A549 (cell line): ENCODE measurements around the gene TENM3. TPM values are rescaled to one million over a fixed set of nuclear protein-coding genes. Genes with fewer than 3 reads are reported as not detected.

Experiments
- ATAC-seq, 2 experiments: fragments of 200-7000 bp in 1 of 2; fragments of >200 bp in 1 of 2; cut with Nextera tagmentation in 1 of 2; cut with Tn5 transposase in 1 of 2; 3 replicates each; pipeline versions ENCODE4 v1.8.0 to v1.9.1; 2018 to 2020; ENCODE audit warnings: mild to moderate bottlenecking in 1 of 2, moderate library complexity in 1 of 2
- CTCF ChIA-PET: fragments of 300-600 bp; sonication (Branson Sonifier 250); formaldehyde crosslinking; extraction: SDS; loops from one replicate; lab custom pipeline; 2021; ENCODE audit warnings: antibody characterized with exemption, inconsistent platforms; lab: Yijun Ruan, JAX
- POLR2A ChIA-PET: fragments of 350-600 bp; formaldehyde crosslinking; extraction: SDS; loops from one replicate; lab custom pipeline; 2021; ENCODE audit warnings: antibody characterized with exemption, inconsistent platforms; lab: Yijun Ruan, JAX
- DNase-seq, 2 experiments: peaks; one replicate each; pipeline versions ENCODE4 v3.0.0 to v3.0.0-alpha.2; 2011 to 2016; ENCODE audit warnings: low read depth in 1 of 2, low spot score in 1 of 2
- FAIRE-seq: peaks from 2 replicates; lab custom pipeline; 2011; peaks lifted over from hg19 to GRCh38; lab: Jason Lieb, UNC
- H3K27ac ChIP-seq, 2 experiments: fragments of >200 bp; sonication (Bioruptor Twin); formaldehyde crosslinking; 3 replicates each; pipeline ENCODE4 v1.5.1; 2016 to 2017
- H3K4me1 ChIP-seq: fragments of >200 bp; sonication (Bioruptor Twin); formaldehyde crosslinking; 3 replicates; pipeline ENCODE4 v1.6.1; 2016
- H3K4me2 ChIP-seq: fragments of >200 bp; sonication (Bioruptor Twin); formaldehyde crosslinking; 3 replicates; pipeline ENCODE4 v1.6.1; 2016
- H3K4me3 ChIP-seq: fragments of >200 bp; sonication (Bioruptor Twin); formaldehyde crosslinking; 3 replicates; pipeline ENCODE4 v1.5.1; 2016
- H3K9me3 ChIP-seq: fragments of >200 bp; sonication (Bioruptor Twin); formaldehyde crosslinking; 3 replicates; pipeline ENCODE4 v1.6.1; 2016
- ATOH8 ChIP-seq: fragments of 250-450 bp; sonication (Bioruptor Pico); IDR thresholded peaks from 2 replicates; pipeline ENCODE4 v1.5.0; 2020; ENCODE audit warnings: low read depth, mild to moderate bottlenecking, moderate library complexity
- CHD2 ChIP-seq: fragments of 150-350 bp; IDR thresholded peaks from 2 replicates; pipeline ENCODE4 v1.6.1; 2014; ENCODE audit warnings: low read length; ENCODE audit not compliant: partially characterized antibody
- CHD4 ChIP-seq: fragments of 200-600 bp; sonication (generic); IDR thresholded peaks from 2 replicates; pipeline ENCODE4 v1.6.1; 2016; ENCODE audit warnings: antibody characterized with exemption, mild to moderate bottlenecking, borderline replicate concordance
- CTCF ChIP-seq: fragments of >200 bp; sonication (Bioruptor Twin); formaldehyde crosslinking; IDR thresholded peaks from 3 replicates; pipeline ENCODE4 v1.5.1; 2016
- EHF ChIP-seq: fragments of 250-450 bp; sonication (Bioruptor Pico); IDR thresholded peaks from 2 replicates; pipeline ENCODE4 v1.5.0; 2020; ENCODE audit warnings: mild to moderate bottlenecking
- EHMT2 ChIP-seq: fragments of 200-600 bp; sonication (generic); IDR thresholded peaks from 2 replicates; pipeline ENCODE4 v1.6.1; 2016; ENCODE audit warnings: antibody characterized with exemption, low read depth, mild to moderate bottlenecking, moderate library complexity
- ELK1 ChIP-seq: fragments of 150-350 bp; IDR thresholded peaks from 2 replicates; pipeline ENCODE4 v1.6.1; 2014; ENCODE audit warnings: low read depth, mild to moderate bottlenecking, low read length
- EP300 ChIP-seq, 2 experiments: fragments of >200 bp; sonication (Bioruptor Twin); formaldehyde crosslinking; IDR thresholded peaks; 2 replicates in 1 of 2; 3 replicates in 1 of 2; pipeline ENCODE4 v1.6.1; 2016 to 2017
- HDAC2 ChIP-seq: fragments of 200-600 bp; sonication (generic); IDR thresholded peaks from 2 replicates; pipeline ENCODE4 v1.6.1; 2016
- HMGXB4 ChIP-seq: fragments of 250-450 bp; sonication (Bioruptor Pico); IDR thresholded peaks from 2 replicates; pipeline ENCODE4 v1.5.0; 2021; ENCODE audit warnings: mild to moderate bottlenecking, moderate library complexity, borderline replicate concordance
- HOXA7 ChIP-seq: fragments of 250-450 bp; sonication (Bioruptor Pico); IDR thresholded peaks from 2 replicates; pipeline ENCODE4 v1.5.0; 2020; ENCODE audit warnings: mild to moderate bottlenecking, moderate library complexity
- HOXB13 ChIP-seq: fragments of 250-450 bp; sonication (Bioruptor Pico); IDR thresholded peaks from 2 replicates; pipeline ENCODE4 v1.5.0; 2020; ENCODE audit warnings: low read depth, mild to moderate bottlenecking, moderate library complexity
- JUN ChIP-seq, 2 experiments: fragments of >200 bp; sonication (Bioruptor Twin); formaldehyde crosslinking; IDR thresholded peaks; 2 replicates in 1 of 2; 3 replicates in 1 of 2; pipeline ENCODE4 v1.6.1; 2016 to 2017
- KDM1A ChIP-seq: fragments of 200-600 bp; sonication (generic); IDR thresholded peaks from 2 replicates; pipeline ENCODE4 v1.6.1; 2016; ENCODE audit warnings: low read depth, mild to moderate bottlenecking
- KDM5A ChIP-seq: fragments of 200-600 bp; sonication (generic); IDR thresholded peaks from 2 replicates; pipeline ENCODE4 v1.6.1; 2016; ENCODE audit warnings: antibody characterized with exemption, mild to moderate bottlenecking
- MAFK ChIP-seq: fragments of 450-650 bp; IDR thresholded peaks from 2 replicates; pipeline ENCODE4 v1.6.1; 2014; ENCODE audit not compliant: partially characterized antibody
- MYC ChIP-seq: IDR thresholded peaks from 2 replicates; pipeline ENCODE4 v1.6.1; 2012; ENCODE audit warnings: mild to moderate bottlenecking, inconsistent platforms, low read length, improper control_type of control experiment, borderline replicate concordance
- NPAS2 ChIP-seq: fragments of 250-450 bp; sonication (Bioruptor Pico); IDR thresholded peaks from 2 replicates; pipeline ENCODE4 v1.8.0; 2022; ENCODE audit warnings: mild to moderate bottlenecking, moderate library complexity, borderline replicate concordance
- PHF8 ChIP-seq: fragments of 200-600 bp; sonication (generic); IDR thresholded peaks from 2 replicates; pipeline ENCODE4 v1.6.1; 2016; ENCODE audit warnings: low read depth, mild to moderate bottlenecking, antibody characterized with exemption, moderate library complexity, borderline replicate concordance
- POLR2AphosphoS2 ChIP-seq: conservative IDR thresholded peaks from 2 replicates; pipeline ENCODE4 v1.6.1; 2012; ENCODE audit warnings: low read length, improper control_type of control experiment, inconsistent platforms
- RAD21 ChIP-seq, 2 experiments: fragments of >200 bp in 1 of 2; sonication (Bioruptor Twin) in 1 of 2; formaldehyde crosslinking in 1 of 2; IDR thresholded peaks in 1 of 2; conservative IDR thresholded peaks in 1 of 2; 2 replicates in 1 of 2; 3 replicates in 1 of 2; pipeline ENCODE4 v1.6.1; 2012 to 2018; ENCODE audit warnings: inconsistent platforms in 1 of 2
- RFX5 ChIP-seq: fragments of 450-650 bp; IDR thresholded peaks from 2 replicates; pipeline ENCODE4 v1.7.1; 2014; ENCODE audit warnings: antibody characterized with exemption, mild to moderate bottlenecking, moderate library complexity
- TFCP2L1 ChIP-seq: fragments of 250-450 bp; sonication (Bioruptor Pico); IDR thresholded peaks from 2 replicates; pipeline ENCODE4 v1.5.0; 2021; ENCODE audit warnings: mild to moderate bottlenecking
- TP53 ChIP-seq: fragments of 250-450 bp; sonication (Bioruptor Pico); IDR thresholded peaks from 2 replicates; pipeline ENCODE4 v1.5.0; 2021; ENCODE audit warnings: mild to moderate bottlenecking, moderate library complexity
- USF2 ChIP-seq: fragments of 450-650 bp; IDR thresholded peaks from 2 replicates; pipeline ENCODE4 v1.6.1; 2014; ENCODE audit warnings: antibody characterized with exemption
- ZC3H11A ChIP-seq: fragments of 450-650 bp; IDR thresholded peaks from 2 replicates; pipeline ENCODE4 v1.6.1; 2014; ENCODE audit warnings: antibody characterized with exemption, mild to moderate bottlenecking
- WGBS: methylation state at CpG from one replicate; pipeline ENCODE4 v1.1.6; 2017; ENCODE audit errors: missing lambda C conversion rate; 5-methylcytosine and 5-hydroxymethylcytosine counted together
- polyA plus RNA-seq, 4 experiments: library from polyadenylated mRNA; depleted of rRNA in 3 of 4; stranded (reverse); fragments of >200 nt; fragmentation: RNase III in 1 of 4; extraction: RNeasy Plus Mini Kit Qiagen cat#74134 plus additional on column Dnase treatment in 1 of 4; gene quantifications; 2 replicates in 3 of 4; 3 replicates in 1 of 4; pipeline ENCODE4 v1.2.3, GENCODE V29; 2011 to 2017

TENM3 gene
- polyA plus RNA-seq, 2 of the 4 experiments (the other 2 are of a cell fraction): 2.4 to 7.3 TPM

GRCh38 chr4:182698212-182698611 is 455.0 kb downstream of the TENM3 start:
- POLR2A ChIA-PET: no interaction called here
- no peak for FAIRE-seq
- no peaks in the 10 kb centered on the region for H3K4me1 ChIP-seq

GRCh38 chr4:182699201-182699600 is 456.0 kb downstream of the TENM3 start:
- H3K4me2 ChIP-seq: no peak overlapping the region
- no peak overlapping the region for H3K27ac ChIP-seq
- no peaks in the 10 kb centered on the region for H3K9me3 ChIP-seq
- POLR2A ChIA-PET: no interaction called here
- no peaks in the 10 kb centered on the region for H3K4me1 ChIP-seq
- ATAC-seq: no peak
- WGBS: 39% methylated on average over 3 of the region's 3 CpGs
- DNase-seq: no peak
- H3K4me3 ChIP-seq: no peak overlapping the region
- CTCF ChIA-PET: no interaction called here
- no peak for FAIRE-seq
- TF ChIP-seq RFX5: no peak
- no peak for TF ChIP-seq TP53 (CRISPR knock-in tag)
- no peak for TF ChIP-seq EHMT2
- no peak for TF ChIP-seq TFCP2L1 (CRISPR knock-in tag)
- TF ChIP-seq ELK1: no peak
- no peak for TF ChIP-seq MAFK
- TF ChIP-seq HDAC2: no peak
- TF ChIP-seq RAD21 (conservative IDR thresholded peaks at IDR 0.05 in 1 of 2, IDR thresholded peaks at IDR 0.05 in 1 of 2): no peak
- no peak for TF ChIP-seq PHF8
- TF ChIP-seq CHD2: no peak
- no peak for TF ChIP-seq MYC
- no peak for TF ChIP-seq HOXA7
- TF ChIP-seq ZC3H11A: no peak
- TF ChIP-seq HMGXB4 (CRISPR knock-in tag): no peak
- no peak for TF ChIP-seq KDM1A
- TF ChIP-seq USF2: no peak
- TF ChIP-seq CHD4: no peak
- TF ChIP-seq NPAS2 (CRISPR knock-in tag): no peak

More at GRCh38 chr4:182698212-182698611, 455.0 kb downstream of the TENM3 start:
- TF ChIP-seq HOXB13 (CRISPR knock-in tag) (no peak), EP300 (IDR thresholded peaks at IDR 0.05) (no peak), ATOH8 (no peak), JUN (IDR thresholded peaks at IDR 0.05) (no peak), EHF (CRISPR knock-in tag) (no peak), KDM5A (no peak), HDAC2 (no peak), CTCF (no peak), POLR2AphosphoS2 (no peak)
- TF ChIP-seq, all 56 proteins: peak for 0
- Histone ChIP-seq H3K9me3 (no peaks in the 10 kb centered on the region), H3K4me2 (no peak overlapping the region), H3K27ac (no peak overlapping the region), H3K4me3 (no peak overlapping the region)
- ATAC-seq (no peak), DNase-seq (no peak)
- CTCF ChIA-PET: no interaction called here
- WGBS: 39% methylated on average over 6 of the region's 6 CpGs
